Activated B cell treated with CpG ODN at 0.5 μM for 24 hours (primary cell): ENCODE data around the gene PCDH7. TPM values are rescaled to one million over a fixed set of nuclear protein-coding genes. Genes with fewer than 3 reads are reported as not detected.

ENCODE experiments used
- ATAC-seq: fragments of 200-7000 bp; cut with Tn5 transposase; one replicate; pipeline ENCODE4 v1.10.0; 2021; ENCODE audit warnings: low read depth, mild to moderate bottlenecking, moderate library complexity
- CTCF ChIA-PET: fragments of 350-600 bp; sonication (Branson Sonifier 250); formaldehyde crosslinking; loops from one replicate; lab custom pipeline; 2021; ENCODE audit warnings: antibody characterized with exemption; lab: Charles Lee
- POLR2A ChIA-PET: fragments of 350-600 bp; sonication (Branson Sonifier 250); formaldehyde crosslinking; loops from one replicate; lab custom pipeline; 2021; ENCODE audit warnings: antibody characterized with exemption; lab: Charles Lee
- DNase-seq: peaks from one replicate; pipeline ENCODE4 v3.0.0; 2022
- H3K27ac Mint-ChIP-seq: one replicate; pipeline ENCODE4 v1.8.0; 2020; ENCODE audit warnings: mixed read lengths
- H3K27me3 Mint-ChIP-seq: one replicate; pipeline ENCODE4 v1.8.0; 2021; ENCODE audit warnings: mixed read lengths
- H3K36me3 Mint-ChIP-seq: one replicate; pipeline ENCODE4 v1.8.0; 2021; ENCODE audit warnings: low read depth, mixed read lengths
- H3K4me1 Mint-ChIP-seq: one replicate; pipeline ENCODE4 v1.8.0; 2021; ENCODE audit warnings: mixed read lengths
- H3K4me3 Mint-ChIP-seq: one replicate; pipeline ENCODE4 v1.8.0; 2020; ENCODE audit warnings: mild to moderate bottlenecking, mixed read lengths
- H3K9me3 Mint-ChIP-seq: one replicate; pipeline ENCODE4 v1.8.0; 2020; ENCODE audit warnings: mixed read lengths
- intact Hi-C: fragments of 100-400 bp; cut with micrococcal nuclease; formaldehyde crosslinking; loops from one replicate; pipeline ENCODE4 v1.15.1; 2024
- total RNA-seq: library from RNA; stranded (reverse); gene quantifications from 2 replicates; pipeline ENCODE4 v1.2.3, GENCODE V29; 2022
- TF ChIP-seq, protein P1 (sequence below): fragments of 200-600 bp; IDR thresholded peaks from one replicate; pipeline ENCODE4 v1.8.0; 2022; ENCODE audit warnings: antibody characterized with exemption, mild to moderate bottlenecking

Gene PCDH7
- total RNA-seq, 1 donor from 2014 or later, result not detected

DNA sequence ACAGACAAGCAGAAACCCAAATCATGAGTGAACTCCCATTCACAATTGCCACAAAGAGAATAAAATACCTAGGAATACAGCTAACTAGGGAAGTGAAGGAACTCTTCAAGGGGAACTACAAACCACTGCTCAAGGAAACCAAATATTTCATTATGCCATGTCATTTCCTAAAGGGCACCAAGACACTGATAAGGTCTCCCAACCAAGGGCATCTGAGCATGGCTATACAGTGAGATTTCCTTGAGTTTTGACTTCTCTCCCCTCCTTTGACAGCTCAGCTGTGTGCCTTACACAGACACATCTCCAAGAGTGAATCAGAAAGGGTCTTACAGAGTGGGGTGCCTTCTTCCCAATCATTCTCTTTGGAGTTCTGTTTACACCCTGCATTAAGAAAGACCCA, 40.4 kb downstream of the PCDH7 start:
- ChIA-PET CTCF (no interaction called here), POLR2A (no interaction called here)
- H3K27ac Mint-ChIP-seq, result no peak overlapping the region
- TF ChIP-seq, protein P1, sequence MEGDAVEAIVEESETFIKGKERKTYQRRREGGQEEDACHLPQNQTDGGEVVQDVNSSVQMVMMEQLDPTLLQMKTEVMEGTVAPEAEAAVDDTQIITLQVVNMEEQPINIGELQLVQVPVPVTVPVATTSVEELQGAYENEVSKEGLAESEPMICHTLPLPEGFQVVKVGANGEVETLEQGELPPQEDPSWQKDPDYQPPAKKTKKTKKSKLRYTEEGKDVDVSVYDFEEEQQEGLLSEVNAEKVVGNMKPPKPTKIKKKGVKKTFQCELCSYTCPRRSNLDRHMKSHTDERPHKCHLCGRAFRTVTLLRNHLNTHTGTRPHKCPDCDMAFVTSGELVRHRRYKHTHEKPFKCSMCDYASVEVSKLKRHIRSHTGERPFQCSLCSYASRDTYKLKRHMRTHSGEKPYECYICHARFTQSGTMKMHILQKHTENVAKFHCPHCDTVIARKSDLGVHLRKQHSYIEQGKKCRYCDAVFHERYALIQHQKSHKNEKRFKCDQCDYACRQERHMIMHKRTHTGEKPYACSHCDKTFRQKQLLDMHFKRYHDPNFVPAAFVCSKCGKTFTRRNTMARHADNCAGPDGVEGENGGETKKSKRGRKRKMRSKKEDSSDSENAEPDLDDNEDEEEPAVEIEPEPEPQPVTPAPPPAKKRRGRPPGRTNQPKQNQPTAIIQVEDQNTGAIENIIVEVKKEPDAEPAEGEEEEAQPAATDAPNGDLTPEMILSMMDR, result no peak
- no peaks in the 10 kb centered on the region for H3K4me1 Mint-ChIP-seq
- no peak overlapping the region for H3K4me3 Mint-ChIP-seq
- intact Hi-C loops, result no loop called here
- DNase-seq, result no peak
- no peak for ATAC-seq
- H3K27me3 Mint-ChIP-seq, result no peaks in the 10 kb centered on the region
- H3K9me3 Mint-ChIP-seq, result peaks cover 3% of the 10 kb centered on the region
- no peaks in the 10 kb centered on the region for H3K36me3 Mint-ChIP-seq

DNA sequence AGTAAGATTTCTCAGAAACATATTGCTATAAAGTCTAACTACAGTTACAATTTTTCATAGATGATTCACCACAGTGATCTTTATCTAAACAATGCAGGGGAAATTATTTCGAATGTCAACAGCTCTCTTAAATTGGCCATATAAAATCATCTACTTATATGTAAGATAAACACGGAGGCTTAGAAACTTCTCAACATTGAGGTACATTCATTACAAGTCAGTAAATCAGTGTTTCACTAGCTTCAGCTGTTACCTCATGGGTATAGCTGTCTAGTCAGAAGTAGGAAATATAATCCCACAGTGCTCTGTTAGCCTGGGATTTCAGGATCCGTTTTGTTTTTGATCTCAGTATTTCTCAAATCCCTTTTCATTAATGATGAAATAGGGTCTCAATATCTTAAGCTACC, 43.2 kb downstream of the PCDH7 start:
- Mint-ChIP-seq H3K4me3 (no peak overlapping the region), H3K4me1 (no peaks in the 10 kb centered on the region), H3K9me3 (peaks cover 3% of the 10 kb centered on the region), H3K27me3 (no peaks in the 10 kb centered on the region), H3K36me3 (no peaks in the 10 kb centered on the region), H3K27ac (no peak overlapping the region)
- ChIA-PET CTCF (no interaction called here), POLR2A (no interaction called here)
- ATAC-seq (no peak), DNase-seq (no peak)
- TF ChIP-seq, protein P1, result no peak
- intact Hi-C loops, result no loop called here

DNA sequence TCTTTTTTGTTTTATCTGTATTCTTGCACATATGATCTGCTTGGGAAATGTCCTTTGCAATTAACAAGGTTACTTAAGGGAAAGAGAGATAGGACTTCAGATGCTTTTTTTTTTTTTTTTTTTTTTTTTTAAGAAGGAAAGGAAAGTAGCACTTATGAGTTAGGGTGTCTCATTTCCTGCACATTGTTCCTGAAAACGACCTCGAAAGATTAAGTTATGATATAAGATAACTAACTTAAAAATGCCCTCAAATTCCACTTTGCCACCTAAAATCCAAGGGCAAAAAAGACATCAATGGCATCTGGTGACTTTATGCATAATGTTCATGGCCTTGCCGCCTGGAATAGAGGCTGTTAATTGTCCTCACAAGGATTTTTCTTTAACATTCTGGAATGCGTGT, 44.9 kb downstream of the PCDH7 start:
- ChIA-PET POLR2A (no interaction called here), CTCF (no interaction called here)
- Mint-ChIP-seq H3K9me3 (peaks cover 4% of the 10 kb centered on the region), H3K4me3 (no peak overlapping the region), H3K27me3 (no peaks in the 10 kb centered on the region), H3K4me1 (no peaks in the 10 kb centered on the region), H3K27ac (no peak overlapping the region), H3K36me3 (no peaks in the 10 kb centered on the region)
- intact Hi-C loops, result no loop called here
- no peak for ATAC-seq
- no peak for DNase-seq
- TF ChIP-seq, protein P1, result no peak

DNA sequence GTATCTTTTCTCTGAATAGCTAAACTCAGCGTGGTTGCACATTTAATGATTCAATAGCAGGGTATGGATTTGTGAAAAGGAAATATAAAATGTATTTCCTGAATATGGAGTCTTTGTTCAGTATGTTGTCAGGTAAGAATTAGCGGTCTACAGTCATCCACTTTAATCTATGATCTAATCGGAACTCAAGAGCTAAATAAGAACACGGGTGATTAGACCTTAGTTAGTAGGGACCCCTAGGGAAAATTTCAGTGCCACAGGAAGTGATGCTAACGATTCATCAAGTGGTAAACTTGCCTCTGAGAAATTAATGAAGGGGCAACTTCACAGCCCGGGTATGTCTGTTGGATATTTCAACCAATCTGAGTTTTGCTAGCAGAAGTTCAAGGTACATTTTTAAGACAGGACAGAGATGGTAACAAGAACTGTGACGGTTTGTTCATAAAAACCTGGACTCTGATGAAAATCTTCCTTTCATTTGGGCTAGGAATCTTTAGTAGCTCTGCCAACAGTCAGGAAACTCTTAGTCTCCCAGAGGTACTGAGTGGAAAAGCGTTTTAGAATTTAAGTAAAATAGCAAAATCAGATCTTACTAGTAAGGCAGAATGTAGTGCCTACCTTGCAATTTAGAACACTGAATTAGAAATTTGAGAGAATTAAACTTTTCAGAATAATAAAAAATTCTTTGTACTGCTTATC, 47.1 kb downstream of the PCDH7 start:
- CTCF ChIA-PET, result no interaction called here
- DNase-seq (no peak), ATAC-seq (no peak)
- H3K4me1 Mint-ChIP-seq, result no peaks in the 10 kb centered on the region
- no peaks in the 10 kb centered on the region for H3K36me3 Mint-ChIP-seq
- no peak overlapping the region for H3K4me3 Mint-ChIP-seq
- intact Hi-C loops, result no loop called here
- TF ChIP-seq, protein P1, result no peak
- no peak overlapping the region for H3K27ac Mint-ChIP-seq
- POLR2A ChIA-PET, result no interaction called here
- H3K9me3 Mint-ChIP-seq, result peaks cover 2% of the 10 kb centered on the region
- H3K27me3 Mint-ChIP-seq, result no peaks in the 10 kb centered on the region

DNA sequence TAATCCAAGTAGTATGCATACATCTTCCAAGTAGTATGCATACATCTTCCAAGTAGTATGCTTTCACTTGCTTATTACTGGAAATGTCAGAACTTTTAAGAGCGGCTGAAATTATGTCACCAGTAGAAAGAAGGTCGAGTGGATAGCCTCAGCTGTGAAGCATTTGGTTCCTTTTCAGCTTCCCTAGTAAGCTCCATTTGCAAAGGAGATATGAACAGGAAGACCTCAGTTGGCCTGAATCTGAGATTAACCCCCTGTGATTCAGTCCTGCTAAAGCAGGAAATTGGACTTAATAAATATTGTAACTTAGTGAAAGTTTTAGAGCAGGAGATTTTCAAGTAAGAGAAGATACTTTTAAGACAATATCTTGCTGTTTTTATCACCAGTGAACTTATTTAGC, 48.1 kb downstream of the PCDH7 start:
- no peak for DNase-seq
- Mint-ChIP-seq H3K9me3 (peaks cover 2% of the 10 kb centered on the region), H3K27ac (no peak overlapping the region), H3K4me3 (no peak overlapping the region), H3K27me3 (no peaks in the 10 kb centered on the region), H3K4me1 (no peaks in the 10 kb centered on the region), H3K36me3 (no peaks in the 10 kb centered on the region)
- ChIA-PET CTCF (no interaction called here), POLR2A (no interaction called here)
- no peak for ATAC-seq
- TF ChIP-seq, protein P1, result no peak
- intact Hi-C loops, result no loop called here
